K562 (cell line): ENCODE data around the gene MDK. TPM values are rescaled to one million over a fixed set of nuclear protein-coding genes. Genes with fewer than 3 reads are reported as not detected.

Experiments
- ATAC-seq: fragments of 200-7000 bp; cut with Tn5 transposase; 3 replicates; pipeline ENCODE4 v1.9.1; 2020; ENCODE audit warnings: moderate library complexity
- BruUV-seq: library from RNA; stranded (reverse); fragments of 400-500 nt; replicated peaks from 2 replicates; lab custom pipeline; 2021; lab: Mats Ljungman, UMichigan
- CTCF ChIA-PET: fragments of 300-600 bp; formaldehyde crosslinking; extraction: SDS; loops from one replicate; lab custom pipeline; 2021; ENCODE audit warnings: low intra/inter-chr PET ratio; lab: Yijun Ruan, JAX
- POLR2A ChIA-PET: fragments of 300-600, 350-650 bp; sonication (Branson Sonifier 250); formaldehyde crosslinking; extraction: SDS; loops from one replicate; lab custom pipeline; 2021; ENCODE audit warnings: antibody characterized with exemption, inconsistent platforms; lab: Yijun Ruan, JAX
- DNase-seq, 4 experiments: peaks; one replicate each; pipeline versions ENCODE4 v3.0.0 to v3.0.0-alpha.2; 2011 to 2018; ENCODE audit warnings: low spot score in 3 of 4, mixed read lengths in 3 of 4; ENCODE audit errors: extremely low read depth in 1 of 4
- FAIRE-seq: peaks from 2 replicates; lab custom pipeline; 2011; peaks lifted over from hg19 to GRCh38; lab: Jason Lieb, UNC
- H2AFZ ChIP-seq: 2 replicates; pipeline ENCODE4 v1.6.0; 2011; ENCODE audit warnings: low read depth, low read length, control low read depth, inconsistent platforms
- H3K27ac ChIP-seq: fragments of 200-600 bp; 3 replicates; pipeline ENCODE4 v1.8.0; 2011; ENCODE audit warnings: low read depth, mild to moderate bottlenecking, control low read depth, inconsistent platforms, low read length, moderate library complexity, mixed read lengths; ENCODE audit errors: extremely low read depth
- H3K27me3 ChIP-seq, 2 experiments: fragments of 300-600 bp in 1 of 2; 2 replicates in 1 of 2; 3 replicates in 1 of 2; pipeline versions ENCODE4 v1.6.0 to v1.8.0; 2011; ENCODE audit warnings: inconsistent platforms in 2 of 2, low read length in 2 of 2, mild to moderate bottlenecking in 1 of 2, mixed read lengths in 1 of 2, moderate library complexity in 1 of 2; ENCODE audit not compliant: control insufficient read depth in 2 of 2, insufficient read depth in 2 of 2
- H3K36me3 ChIP-seq: fragments of 300-600 bp; 3 replicates; pipeline ENCODE4 v1.8.0; 2011; ENCODE audit warnings: mild to moderate bottlenecking, low read length, inconsistent platforms; ENCODE audit not compliant: control insufficient read depth, insufficient read depth
- H3K4me1 ChIP-seq, 2 experiments: fragments of 200-600 bp in 1 of 2; replicated peaks in 1 of 2; 2 replicates in 1 of 2; 3 replicates in 1 of 2; pipeline versions ENCODE4 v1.5.1 to v1.8.0; 2011; ENCODE audit warnings: inconsistent platforms in 2 of 2, low read length in 2 of 2, mild to moderate bottlenecking in 1 of 2, mixed read lengths in 1 of 2, moderate library complexity in 1 of 2; ENCODE audit not compliant: control insufficient read depth in 2 of 2, insufficient read depth in 2 of 2
- H3K4me2 ChIP-seq: 2 replicates; pipeline ENCODE4 v1.6.1; 2011; ENCODE audit warnings: low read length, control low read depth, inconsistent platforms, mixed read lengths; ENCODE audit not compliant: insufficient read depth
- H3K4me3 ChIP-seq: fragments of 200-600 bp; sonication (generic), shearing (Covaris generic); 2 replicates; pipeline ENCODE4 v1.5.1; 2016; ENCODE audit warnings: control low read depth, inconsistent platforms
- H3K79me2 ChIP-seq: fragments of 200-600 bp; 3 replicates; pipeline ENCODE4 v1.8.0; 2011; ENCODE audit warnings: low read length, inconsistent platforms; ENCODE audit not compliant: control insufficient read depth, insufficient read depth
- H3K9ac ChIP-seq, 2 experiments: 2 replicates each; pipeline versions ENCODE4 v1.6.0 to v1.6.1; 2011; ENCODE audit warnings: low read depth in 2 of 2, low read length in 2 of 2, control low read depth in 1 of 2, inconsistent platforms in 1 of 2, mild to moderate bottlenecking in 1 of 2, mixed read lengths in 1 of 2; ENCODE audit not compliant: insufficient read depth in 1 of 2
- H3K9me1 ChIP-seq: one replicate; pipeline ENCODE4 v1.6.0; 2011; ENCODE audit warnings: inconsistent platforms, mild to moderate bottlenecking, low read length, moderate library complexity; ENCODE audit not compliant: control insufficient read depth, insufficient read depth
- H3K9me3 ChIP-seq: replicated peaks from 2 replicates; pipeline ENCODE4 v1.5.1; 2011; ENCODE audit warnings: low read depth, low read length, inconsistent platforms; ENCODE audit not compliant: control insufficient read depth, insufficient read depth
- H4K20me1 ChIP-seq: replicated peaks from 2 replicates; pipeline ENCODE4 v1.6.1; 2011; ENCODE audit warnings: low read length, inconsistent platforms, mixed read lengths; ENCODE audit not compliant: control insufficient read depth, insufficient read depth
- BRF1 ChIP-seq: IDR thresholded peaks from 3 replicates; pipeline ENCODE4 v1.6.1; 2011; ENCODE audit warnings: borderline replicate concordance, mild to moderate bottlenecking; ENCODE audit not compliant: insufficient read length; ENCODE audit errors: extremely low read depth
- ESRRA ChIP-seq: fragments of 450-650 bp; IDR thresholded peaks from 2 replicates; pipeline ENCODE4 v1.6.1; 2014; ENCODE audit warnings: low read depth, mild to moderate bottlenecking, moderate library complexity, borderline replicate concordance
- GABPA ChIP-seq: fragments of 200-800 bp; sonication (Bioruptor generic); conservative IDR thresholded peaks from 2 replicates; pipeline ENCODE4 v1.6.1; 2016; ENCODE audit warnings: low read depth, missing genetic modification characterization, missing compliant biosample characterization
- GABPB1 ChIP-seq: sonication (generic); formaldehyde crosslinking; IDR thresholded peaks from 2 replicates; pipeline ENCODE4 v1.8.0; 2022; ENCODE audit warnings: mild to moderate bottlenecking, missing genetic modification reagents
- JUN ChIP-seq, 2 experiments: sonication (generic) in 1 of 2; formaldehyde crosslinking in 1 of 2; IDR thresholded peaks; 2 replicates each; pipeline versions ENCODE4 v1.6.1 to v1.8.0; 2012 to 2022; ENCODE audit warnings: borderline replicate concordance in 2 of 2, mild to moderate bottlenecking in 2 of 2, improper control_type of control experiment in 1 of 2, low read depth in 1 of 2, low read length in 1 of 2, missing genetic modification reagents in 1 of 2
- MAX ChIP-seq: sonication (generic); formaldehyde crosslinking; IDR thresholded peaks from 2 replicates; pipeline ENCODE4 v1.9.0; 2022; ENCODE audit warnings: mild to moderate bottlenecking, missing genetic modification reagents
- MAZ ChIP-seq, 2 experiments: fragments of 450-650 bp in 1 of 2; sonication (generic) in 1 of 2; formaldehyde crosslinking; IDR thresholded peaks in 1 of 2; conservative IDR thresholded peaks in 1 of 2; 2 replicates each; pipeline versions ENCODE4 v1.4.0 to v1.5.0; 2020; ENCODE audit warnings: mild to moderate bottlenecking in 1 of 2, missing genetic modification reagents in 1 of 2
- NR2F6 ChIP-seq: fragments of 450-650 bp; formaldehyde crosslinking; IDR thresholded peaks from 2 replicates; pipeline ENCODE4 v1.4.0; 2020; ENCODE audit warnings: mild to moderate bottlenecking
- RCOR1 ChIP-seq, 2 experiments: IDR thresholded peaks; 2 replicates each; pipeline ENCODE4 v1.6.1; 2012; ENCODE audit warnings: low read depth in 2 of 2, low read length in 2 of 2, borderline replicate concordance in 1 of 2, improper control_type of control experiment in 1 of 2
- SIN3B ChIP-seq: fragments of 450-650 bp; IDR thresholded peaks from 2 replicates; pipeline ENCODE4 v1.6.1; 2017; ENCODE audit warnings: low read depth, mild to moderate bottlenecking, moderate library complexity
- SPI1 ChIP-seq: IDR thresholded peaks from 2 replicates; pipeline ENCODE4 v1.6.1; 2011; ENCODE audit warnings: low read depth, low read length, control low read depth, borderline replicate concordance
- ZBTB2 ChIP-seq: fragments of 450-650 bp; IDR thresholded peaks from 2 replicates; pipeline ENCODE4 v1.6.1; 2016; ENCODE audit warnings: antibody characterized with exemption
- ZC3H11A ChIP-seq: IDR thresholded peaks from 2 replicates; pipeline ENCODE4 v1.6.1; 2012; ENCODE audit warnings: low read depth, low read length, improper control_type of control experiment
- ZNF121 ChIP-seq: sonication (generic); formaldehyde crosslinking; conservative IDR thresholded peaks from 2 replicates; pipeline ENCODE4 v1.8.0; 2022; ENCODE audit warnings: missing genetic modification reagents
- ZNF561 ChIP-seq: fragments of 450-650 bp; formaldehyde crosslinking; conservative IDR thresholded peaks from 2 replicates; pipeline ENCODE4 v1.4.0; 2020; ENCODE audit warnings: mild to moderate bottlenecking, moderate library complexity
- WGBS: fragments of 100-300 bp; shearing (Covaris generic); methylation state at CpG from one replicate; pipeline ENCODE4 v1.1.6; 2016; ENCODE audit warnings: low coverage, mixed read lengths; ENCODE audit not compliant: insufficient coverage; ENCODE audit errors: missing lambda C conversion rate; 5-methylcytosine and 5-hydroxymethylcytosine counted together
- in situ Hi-C: fragments of 300-500 bp; cut with MboI; formaldehyde crosslinking; loops from 4 replicates; pipeline ENCODE4 v1.15.0; 2018; ENCODE audit warnings: inconsistent platforms, mixed read lengths
- intact Hi-C: fragments of 100-400 bp; cut with micrococcal nuclease; formaldehyde crosslinking; loops from 2 replicates; pipeline ENCODE4 v1.14.2; 2022
- polyA plus RNA-seq, 8 experiments: library from polyadenylated mRNA; depleted of rRNA in 4 of 8; stranded (reverse) in 5 of 8; unstranded in 3 of 8; fragments of >200 nt; fragmentation: Nextera tagmentation in 2 of 8; fragmentation: Illumina TruSeq in 1 of 8; extraction: Ambion mirVana in 2 of 8; extraction: Trizol in 1 of 8; gene quantifications; 2 replicates each; pipeline versions ENCODE4 v1.2.1 to v1.2.3, GENCODE V29; 2011 to 2014; ENCODE audit warnings: inconsistent platforms in 1 of 8, missing spikeins in 1 of 8
- total RNA-seq, 7 experiments: library from RNA; depleted of rRNA in 6 of 7; stranded (reverse); fragments of >200 nt in 6 of 7; fragmentation: Illumina TruSeq in 2 of 7; extraction: Trizol in 2 of 7; gene quantifications; 2 replicates each; pipeline versions ENCODE4 v1.2.1 to v1.2.3, GENCODE V29; 2011 to 2021; ENCODE audit warnings: low replicate concordance in 1 of 7
- TF ChIP-seq, protein P1 (sequence below): fragments of 250-450 bp; sonication (Bioruptor Pico); IDR thresholded peaks from 2 replicates; pipeline ENCODE4 v1.5.0; 2021
- TF ChIP-seq, protein P2 (sequence below): fragments of 250-450 bp; sonication (Bioruptor Pico); IDR thresholded peaks from 2 replicates; pipeline ENCODE4 v1.5.0; 2020; ENCODE audit warnings: mild to moderate bottlenecking

The MDK gene
- total and polyA plus RNA-seq, 9 of the 15 experiments (the other 6 are each of a cell fraction or from before 2014, with no cell fraction given) = 20.7 to 700 (median 350) TPM

- peak; percentile 88 to 98 (median 96) for DNase-seq
- H2AFZ ChIP-seq = peak within 1 kb of the TSS; percentile 66
- in situ Hi-C loops = no loop called here
- H3K9me3 ChIP-seq = no peaks in the 10 kb centered on the region
- 0 out of 5 replicates have a peak, but pooled peaks cover 0 to 1% of the 10 kb centered on the region in 2 experiments for H3K27me3 ChIP-seq
- peaks cover 24 to 49% of the 10 kb centered on the region in 2 experiments for H3K4me1 ChIP-seq
- peaks cover 31% of the 10 kb centered on the region; the same call in 2 of the 3 replicates for H3K36me3 ChIP-seq
- CTCF ChIA-PET = no interaction called here
- peaks cover 13% of the 10 kb centered on the region for H4K20me1 ChIP-seq
- 8% methylated on average over 36 of the region's 80 CpGs for WGBS
- H3K4me3 ChIP-seq = peak within 1 kb of the TSS; percentile 77
- POLR2A ChIA-PET = interaction anchor here (0.8 to 1.6 kb wide), 2 partner anchors 10 to 109 kb away, joined by 3 to 4 read pairs; no protein-coding TSS in a partner anchor
- no TSS peak for BruUV-seq
- FAIRE-seq = peak; percentile 26
- H3K9me1 ChIP-seq = no peaks in the 10 kb centered on the region
- H3K9ac ChIP-seq = peak within 1 kb of the TSS; percentile 79 to 95
- H3K79me2 ChIP-seq = peaks cover 37% of the 10 kb centered on the region
- peak; percentile 82 for ATAC-seq
- intact Hi-C loops = no loop called here
- H3K4me2 ChIP-seq = peak within 1 kb of the TSS; percentile 86
- H3K27ac ChIP-seq = peak within 1 kb of the TSS; percentile 65
- TF ChIP-seq ZNF561 (no peak), SIN3B (peak; percentile 19; the same call in 1 of the 2 replicates), MAX (CRISPR knock-in tag) (no peak), JUN (IDR thresholded peaks at IDR 0.05; ENCODE audit: borderline replicate concordance, low read depth, low read length) (0 out of 2 replicates have a peak, but pooled peaks have one; percentile 16), JUN (CRISPR knock-in tag; IDR thresholded peaks at IDR 0.05; ENCODE audit: borderline replicate concordance) (no peak), SPI1 (no peak), BRF1 (no peak), ZNF121 (CRISPR knock-in tag) (no peak), ESRRA (peak; percentile 22; the same call in 1 of the 2 replicates), GABPA (tag) (peak; percentile 83), GABPB1 (CRISPR knock-in tag) (no peak), ZC3H11A (no peak), MAZ (CRISPR knock-in tag; conservative IDR thresholded peaks at IDR 0.05 in 1 of 2, IDR thresholded peaks at IDR 0.05 in 1 of 2) (peak in 1 of 2 experiments; percentile 52; a peak in 1 of 4 replicates), RCOR1 (IDR thresholded peaks at IDR 0.05; ENCODE audit: borderline replicate concordance in 1 of 2, low read depth in 2 of 2, low read length in 2 of 2) (peak in 1 of 2 experiments; percentile 34; a peak in 1 of 4 replicates), ZBTB2 (0 out of 2 replicates have a peak, but pooled peaks have one; percentile 65), NR2F6 (CRISPR knock-in tag) (no peak)
- TF ChIP-seq, protein P1, sequence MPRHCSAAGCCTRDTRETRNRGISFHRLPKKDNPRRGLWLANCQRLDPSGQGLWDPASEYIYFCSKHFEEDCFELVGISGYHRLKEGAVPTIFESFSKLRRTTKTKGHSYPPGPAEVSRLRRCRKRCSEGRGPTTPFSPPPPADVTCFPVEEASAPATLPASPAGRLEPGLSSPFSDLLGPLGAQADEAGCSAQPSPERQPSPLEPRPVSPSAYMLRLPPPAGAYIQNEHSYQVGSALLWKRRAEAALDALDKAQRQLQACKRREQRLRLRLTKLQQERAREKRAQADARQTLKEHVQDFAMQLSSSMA (CRISPR knock-in tag) = no peak
- TF ChIP-seq, protein P2, sequence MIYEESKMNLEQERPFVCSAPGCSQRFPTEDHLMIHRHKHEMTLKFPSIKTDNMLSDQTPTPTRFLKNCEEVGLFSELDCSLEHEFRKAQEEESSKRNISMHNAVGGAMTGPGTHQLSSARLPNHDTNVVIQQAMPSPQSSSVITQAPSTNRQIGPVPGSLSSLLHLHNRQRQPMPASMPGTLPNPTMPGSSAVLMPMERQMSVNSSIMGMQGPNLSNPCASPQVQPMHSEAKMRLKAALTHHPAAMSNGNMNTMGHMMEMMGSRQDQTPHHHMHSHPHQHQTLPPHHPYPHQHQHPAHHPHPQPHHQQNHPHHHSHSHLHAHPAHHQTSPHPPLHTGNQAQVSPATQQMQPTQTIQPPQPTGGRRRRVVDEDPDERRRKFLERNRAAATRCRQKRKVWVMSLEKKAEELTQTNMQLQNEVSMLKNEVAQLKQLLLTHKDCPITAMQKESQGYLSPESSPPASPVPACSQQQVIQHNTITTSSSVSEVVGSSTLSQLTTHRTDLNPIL (CRISPR knock-in tag) = no peak
Observed at GRCh38 chr11:46346886-46347636, 34.4 kb upstream of the MDK start, which contains the start of gene DGKZ. TSS of gene DGKZ (plus strand) at chr11:46347463. CDS start at chr11:46347660, 197 bp downstream.
